Fibroblast of lung (primary cell): ENCODE results near the gene FOXB2. TPM values are rescaled to one million over a fixed set of nuclear protein-coding genes. Genes with fewer than 3 reads are reported as not detected.
"Not testable (repeated sequence)": the region's sequence is repeated elsewhere in the genome, so short reads cannot be mapped to it uniquely, and the experiment has no call there.

Experiments used
- DNase-seq, 2 donors: peaks; one replicate each; pipeline versions ENCODE4 v3.0.0 to v3.0.0-alpha.2; 2010; ENCODE audit warnings: low read depth in 2 of 2
- H2AFZ ChIP-seq: 2 replicates; pipeline ENCODE4 v1.5.1; 2012; ENCODE audit warnings: low read length, control low read depth, inconsistent platforms
- H3K27ac ChIP-seq: 2 replicates; pipeline ENCODE4 v1.5.1; 2011; ENCODE audit warnings: low read length, control low read depth; ENCODE audit not compliant: insufficient read depth
- H3K27me3 ChIP-seq: 2 replicates; pipeline ENCODE4 v1.5.1; 2011; ENCODE audit warnings: mild to moderate bottlenecking, low read length; ENCODE audit not compliant: control insufficient read depth, insufficient read depth
- H3K36me3 ChIP-seq: 2 replicates; pipeline ENCODE4 v1.5.1; 2011; ENCODE audit warnings: low read length; ENCODE audit not compliant: control insufficient read depth, insufficient read depth
- H3K4me1 ChIP-seq: 2 replicates; pipeline ENCODE4 v1.5.1; 2011; ENCODE audit warnings: low read length; ENCODE audit not compliant: control insufficient read depth, insufficient read depth; ENCODE audit errors: extremely low read depth
- H3K4me2 ChIP-seq: 2 replicates; pipeline ENCODE4 v1.5.1; 2011; ENCODE audit warnings: low read length, control low read depth; ENCODE audit not compliant: insufficient read depth; ENCODE audit errors: extremely low read depth
- H3K4me3 ChIP-seq, 4 experiments: fragments of 200-600 bp in 1 of 4; sonication (generic) in 1 of 4; replicated peaks in 1 of 4; 2 replicates each; pipeline ENCODE4 v1.5.1; 2011 to 2016; ENCODE audit warnings: low read length in 4 of 4, low read depth in 3 of 4, mild to moderate bottlenecking in 3 of 4, control low read depth in 2 of 4, inconsistent platforms in 1 of 4, mixed read lengths in 1 of 4; ENCODE audit not compliant: insufficient read depth in 1 of 4; ENCODE audit errors: control extremely low read depth in 1 of 4
- H3K79me2 ChIP-seq: 2 replicates; pipeline ENCODE4 v1.5.1; 2012; ENCODE audit warnings: mild to moderate bottlenecking, low read length, inconsistent platforms; ENCODE audit not compliant: control insufficient read depth, insufficient read depth
- H3K9ac ChIP-seq: 2 replicates; pipeline ENCODE4 v1.5.1; 2011; ENCODE audit warnings: mild to moderate bottlenecking, low read length, control low read depth; ENCODE audit not compliant: insufficient read depth
- H3K9me3 ChIP-seq: 2 replicates; pipeline ENCODE4 v1.5.1; 2012; ENCODE audit warnings: low read depth, low read length; ENCODE audit not compliant: control insufficient read depth, insufficient read depth
- H4K20me1 ChIP-seq: 2 replicates; pipeline ENCODE4 v1.5.1; 2011; ENCODE audit warnings: low read length; ENCODE audit not compliant: control insufficient read depth, insufficient read depth; ENCODE audit errors: extremely low read depth
- CTCF ChIP-seq, 2 donors: IDR thresholded peaks in 1 of 2; conservative IDR thresholded peaks in 1 of 2; 1 replicate in 1 of 2; 2 replicates in 1 of 2; pipeline ENCODE4 v1.5.1; 2011 to 2012; ENCODE audit warnings: low read length in 2 of 2, control low read depth in 1 of 2, inconsistent platforms in 1 of 2, low read depth in 1 of 2, mild to moderate bottlenecking in 1 of 2
- EZH2 ChIP-seq: IDR thresholded peaks from 2 replicates; pipeline ENCODE4 v1.5.1; 2012; ENCODE audit warnings: low read length, control low read depth, mild to moderate bottlenecking; ENCODE audit errors: missing control alignments
- polyA plus RNA-seq, 2 donors: library from polyadenylated mRNA; depleted of rRNA in 1 of 2; stranded (reverse) in 1 of 2; unstranded in 1 of 2; fragments of >200 nt; gene quantifications; 2 replicates each; pipeline ENCODE4 v1.2.1, GENCODE V29; 2011 to 2012; ENCODE audit warnings: missing spikeins in 1 of 2
- total RNA-seq: library from RNA; depleted of rRNA; stranded (reverse); fragments of >200 nt; gene quantifications from 2 replicates; pipeline ENCODE4 v1.2.1, GENCODE V29; 2014

The FOXB2 gene
- total and polyA plus RNA-seq, 2 donors (not counting 1 experiment from before 2014, with no cell fraction given) = not detected

DNA sequence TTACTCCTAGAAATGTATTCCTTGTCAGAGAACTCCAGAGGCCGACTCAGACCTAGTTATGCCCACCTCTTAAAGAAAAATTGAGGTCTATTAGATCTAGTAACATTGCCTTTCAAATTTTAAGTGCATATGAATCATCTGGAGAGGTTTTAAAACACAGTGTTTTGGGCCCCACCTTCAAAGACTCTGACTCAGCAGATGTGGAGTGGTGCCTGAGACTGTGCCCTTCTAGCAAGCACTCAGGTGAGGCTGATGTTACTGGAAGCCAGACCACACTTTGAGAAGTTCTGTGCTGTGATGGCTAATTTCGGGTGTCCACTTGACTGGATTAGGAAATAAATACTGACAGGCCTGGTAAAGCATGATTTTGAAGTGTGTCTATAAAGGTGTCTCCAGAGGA, 10.6 kb downstream of the FOXB2 start:
- Histone ChIP-seq H2AFZ (no peak overlapping the region), H3K27me3 (peaks cover under 1% of the 10 kb centered on the region)
- DNase-seq = no peak

GRCh38 chr9:77038281-77039036, 19.0 kb downstream of the FOXB2 start:
- H3K9me3 ChIP-seq = no peaks in the 10 kb centered on the region
- no peak overlapping the region for H3K9ac ChIP-seq
- H2AFZ ChIP-seq = no peak overlapping the region
- no peak overlapping the region for H3K27ac ChIP-seq
- no peaks in the 10 kb centered on the region for H3K36me3 ChIP-seq
- H3K27me3 ChIP-seq = no peaks in the 10 kb centered on the region
- DNase-seq = no peak
- no peaks in the 10 kb centered on the region for H3K4me1 ChIP-seq
- H4K20me1 ChIP-seq = no peaks in the 10 kb centered on the region
- TF ChIP-seq CTCF (conservative IDR thresholded peaks at IDR 0.05 in 1 of 2, IDR thresholded peaks at IDR 0.05 in 1 of 2; ENCODE audit: low read depth in 1 of 2, low read length in 2 of 2) (no peak), EZH2 (no peak)
- H3K4me2 ChIP-seq = no peak overlapping the region
- H3K79me2 ChIP-seq = no peaks in the 10 kb centered on the region
- no peak overlapping the region for H3K4me3 ChIP-seq

More for the DNA sequence above, 10.6 kb downstream of the FOXB2 start:
- TF ChIP-seq CTCF (conservative IDR thresholded peaks at IDR 0.05 in 1 of 2, IDR thresholded peaks at IDR 0.05 in 1 of 2; ENCODE audit: low read depth in 1 of 2, low read length in 2 of 2) = no peak
- H3K4me1 ChIP-seq = no peaks in the 10 kb centered on the region
- H3K9ac ChIP-seq = no peak overlapping the region
- no peaks in the 10 kb centered on the region for H3K9me3 ChIP-seq
- H3K27ac ChIP-seq = no peak overlapping the region
- no peaks in the 10 kb centered on the region for H4K20me1 ChIP-seq
- no peaks in the 10 kb centered on the region for H3K36me3 ChIP-seq
- H3K4me2 ChIP-seq = no peak overlapping the region
- H3K79me2 ChIP-seq = no peaks in the 10 kb centered on the region
- H3K4me3 ChIP-seq = no peak overlapping the region

GRCh38 chr9:77040340-77040739, 20.9 kb downstream of the FOXB2 start:
- Histone ChIP-seq H3K4me3 (no peak overlapping the region), H3K4me2 (no peak overlapping the region), H2AFZ (no peak overlapping the region), H3K27ac (no peak overlapping the region), H3K27me3 (no peaks in the 10 kb centered on the region), H4K20me1 (no peaks in the 10 kb centered on the region), H3K9ac (no peak overlapping the region), H3K36me3 (no peaks in the 10 kb centered on the region), H3K4me1 (no peaks in the 10 kb centered on the region), H3K79me2 (no peaks in the 10 kb centered on the region), H3K9me3 (no peaks in the 10 kb centered on the region)
- no peak for DNase-seq
- TF ChIP-seq EZH2 = no peak
- no peak for TF ChIP-seq CTCF (conservative IDR thresholded peaks at IDR 0.05 in 1 of 2, IDR thresholded peaks at IDR 0.05 in 1 of 2; ENCODE audit: low read depth in 1 of 2, low read length in 2 of 2)

DNA sequence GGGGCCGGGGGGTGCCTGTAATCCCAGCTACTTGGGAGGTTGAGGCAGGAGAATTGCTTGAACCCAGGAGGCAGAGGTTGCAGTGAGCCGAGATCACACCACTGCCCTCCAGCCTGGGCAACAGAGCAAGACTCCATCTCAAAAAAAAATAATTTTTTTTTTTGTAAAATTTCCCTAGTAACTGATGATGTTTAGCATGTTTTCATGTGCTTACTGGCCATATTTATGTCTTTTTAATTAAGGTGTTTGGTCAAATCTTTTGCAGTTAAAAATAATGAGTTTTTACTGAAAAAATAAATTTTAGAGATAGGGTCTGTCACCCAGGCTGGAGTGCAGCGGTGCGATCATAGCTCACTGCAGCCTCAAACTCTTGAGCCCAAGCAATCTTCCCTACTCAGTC, 24.3 kb downstream of the FOXB2 start:
- not testable (repeated sequence) for H3K27ac ChIP-seq, H3K9ac ChIP-seq, H2AFZ ChIP-seq, H3K27me3 ChIP-seq, H3K4me3 ChIP-seq, H4K20me1 ChIP-seq, H3K4me1 ChIP-seq, H3K79me2 ChIP-seq, H3K9me3 ChIP-seq, H3K36me3 ChIP-seq, DNase-seq, H3K4me2 ChIP-seq

- H3K79me2 ChIP-seq, DNase-seq, H3K9ac ChIP-seq, H2AFZ ChIP-seq, H3K36me3 ChIP-seq, H3K27me3 ChIP-seq, H3K4me3 ChIP-seq, H3K4me2 ChIP-seq, H3K27ac ChIP-seq, H3K4me1 ChIP-seq, H4K20me1 ChIP-seq, H3K9me3 ChIP-seq: not testable (repeated sequence)
These were observed 41.2 kb downstream of the FOXB2 start for GRCh38 chr9:77060681-77061080.
